ENCODE measurements around the gene CHST11. TPM values are rescaled to one million over a fixed set of nuclear protein-coding genes. Genes with fewer than 3 reads are reported as not detected.

Gene CHST11
- total RNA-seq (2014; rRNA removed; shearing (Covaris generic)) = 9.5 and 12.7 TPM in 2 replicates

DNA sequence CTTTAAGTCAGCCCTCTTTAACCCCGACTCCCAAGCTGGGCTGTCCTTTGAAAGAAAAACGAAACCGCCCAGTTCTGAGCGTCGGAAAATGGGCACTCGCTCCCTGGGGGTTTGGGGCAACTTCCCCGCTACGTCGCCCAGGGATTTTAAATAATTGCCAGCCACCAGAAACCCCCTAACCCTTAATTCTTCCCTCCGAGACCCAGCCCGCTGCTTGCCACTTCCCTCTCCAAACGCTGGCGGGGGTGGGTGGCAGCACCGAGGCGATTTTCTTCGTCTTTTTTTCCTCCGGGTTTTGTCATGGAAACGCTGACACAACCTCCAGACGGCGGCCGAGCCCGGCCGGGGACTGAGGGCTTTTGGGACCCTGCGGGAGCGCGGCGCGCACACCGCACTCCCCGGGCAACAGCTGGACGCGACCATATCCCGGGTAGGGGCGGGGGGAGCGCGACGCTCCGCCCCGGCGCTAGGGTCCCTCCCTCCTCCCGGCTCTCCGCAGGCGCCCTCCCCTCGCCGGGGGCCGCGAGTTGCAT is at the start of gene CHST11:
CHST11 (plus strand) TSS at position 532 of the 533 bp plus-strand sequence.
- in situ Hi-C loops (cut with HindIII; ENCODE audit: low sequenced_read_pairs) = no loop called here
- DNase-seq (ENCODE audit: low spot score) = peak; percentile 73

DNA sequence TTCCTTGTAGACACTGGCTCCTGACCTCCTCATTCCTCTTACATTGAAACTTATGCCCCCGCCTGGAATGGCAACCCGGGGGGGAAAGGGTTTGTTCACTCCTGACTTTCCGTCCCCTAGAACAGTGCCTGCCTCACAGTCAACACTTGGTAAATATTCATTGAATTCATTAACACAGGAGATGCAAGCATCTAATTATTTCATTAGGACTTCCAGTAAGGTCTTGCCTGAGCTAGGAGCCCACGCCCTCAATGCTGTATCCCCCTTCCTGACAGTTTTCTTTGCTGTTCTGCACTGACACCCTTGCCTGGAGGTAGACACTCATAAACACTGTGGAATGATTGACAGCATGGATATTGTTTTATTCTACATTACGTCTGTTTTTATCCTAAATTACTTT is 49.3 kb upstream of the CHST11 start:
- no peak for DNase-seq (ENCODE audit: low spot score)
- in situ Hi-C loops (cut with HindIII; ENCODE audit: low sequenced_read_pairs) = no loop called here

DNA sequence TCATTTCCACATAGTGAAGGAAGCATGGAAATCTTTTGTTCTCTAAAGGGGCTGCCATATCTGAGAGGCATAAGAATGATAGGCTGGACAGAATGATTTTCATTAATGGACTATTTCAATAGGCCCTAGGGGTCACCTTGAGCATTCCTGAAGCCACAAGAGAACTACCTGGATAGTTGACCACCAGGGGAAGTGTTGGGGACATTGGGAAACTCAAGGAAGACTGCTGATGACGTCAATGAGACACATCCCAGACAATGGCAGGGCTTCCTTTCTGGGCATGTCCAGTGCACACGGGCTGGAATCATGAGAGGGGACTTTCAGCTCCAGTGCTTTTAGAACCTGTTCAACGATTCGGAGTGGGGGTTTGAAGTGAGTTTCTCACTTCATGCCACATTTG is 48.8 kb upstream of the CHST11 start:
- no peak for DNase-seq (ENCODE audit: low spot score)
- in situ Hi-C loops (cut with HindIII; ENCODE audit: low sequenced_read_pairs) = no loop called here

DNA sequence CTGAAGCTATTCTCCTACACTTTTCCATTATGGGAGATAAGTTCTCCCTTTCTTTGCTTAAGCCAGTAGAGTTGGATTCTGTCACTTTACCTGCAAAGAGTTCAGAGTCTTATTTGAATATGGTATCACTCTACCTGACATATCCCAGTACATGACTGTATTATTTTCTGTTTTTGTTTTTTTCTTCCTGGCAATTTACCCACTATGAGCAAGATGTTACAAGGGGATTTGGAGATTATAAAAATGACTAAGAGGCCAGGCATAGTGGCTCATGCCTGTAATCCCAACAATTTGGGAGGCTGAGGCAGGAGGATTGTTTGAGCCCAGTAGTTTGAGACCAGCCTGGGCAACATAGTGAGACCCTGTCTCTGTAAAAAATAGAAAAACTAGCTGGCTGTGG is 46.4 kb upstream of the CHST11 start:
- in situ Hi-C loops (cut with HindIII; ENCODE audit: low sequenced_read_pairs) = no loop called here
- no peak for DNase-seq (ENCODE audit: low spot score)

- in situ Hi-C loops (cut with HindIII; ENCODE audit: low sequenced_read_pairs) = no loop called here
- DNase-seq (ENCODE audit: low spot score) = no peak
These were observed 46.0 kb upstream of the CHST11 start for GRCh38 chr12:104410786-104411185.

- in situ Hi-C loops (cut with HindIII; ENCODE audit: low sequenced_read_pairs) = no loop called here
- no peak for DNase-seq (ENCODE audit: low spot score)
These were observed 44.7 kb upstream of the CHST11 start for GRCh38 chr12:104411826-104412641.

DNA sequence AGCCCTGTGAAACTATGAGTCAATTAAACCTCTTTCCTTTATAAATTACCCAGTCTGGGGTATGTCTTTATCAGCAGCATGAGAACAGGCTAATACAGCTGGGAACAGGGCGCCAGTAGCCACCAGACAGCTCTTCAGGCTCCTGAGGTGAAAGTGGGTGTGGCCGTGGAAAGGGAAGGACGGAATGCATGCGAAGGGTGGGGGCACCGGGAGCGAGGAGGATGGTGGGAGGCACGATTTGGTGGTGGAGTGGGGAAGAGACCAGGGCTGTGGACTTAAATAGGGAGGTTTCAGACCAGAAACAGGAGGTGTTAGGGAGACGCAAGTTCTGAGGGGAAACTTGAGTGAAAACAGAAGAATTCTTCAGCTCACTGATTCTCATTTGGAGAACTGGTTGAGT is 44.1 kb upstream of the CHST11 start:
- no peak for DNase-seq (ENCODE audit: low spot score)
- in situ Hi-C loops (cut with HindIII; ENCODE audit: low sequenced_read_pairs) = no loop called here

DNA sequence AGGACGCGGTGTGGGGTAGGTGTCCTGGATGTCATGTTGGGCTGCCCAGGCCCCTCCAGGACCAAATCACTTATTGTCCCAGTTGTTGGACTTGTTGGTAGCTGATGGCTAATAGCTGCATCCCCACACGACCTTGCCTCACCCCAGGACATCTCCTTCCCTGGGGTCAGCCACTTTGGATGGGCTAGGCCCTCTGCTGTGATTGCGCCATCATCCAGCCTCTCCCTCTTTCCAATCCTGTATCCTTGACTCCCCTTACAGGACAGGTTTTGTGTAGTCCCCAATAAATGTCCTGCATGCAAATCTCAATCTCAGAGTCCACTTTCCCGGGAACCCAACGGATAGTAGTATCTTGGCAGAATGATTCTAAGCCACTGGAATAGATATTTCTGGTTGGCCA is 43.4 kb upstream of the CHST11 start:
- in situ Hi-C loops (cut with HindIII; ENCODE audit: low sequenced_read_pairs) = no loop called here
- no peak for DNase-seq (ENCODE audit: low spot score)

DNA sequence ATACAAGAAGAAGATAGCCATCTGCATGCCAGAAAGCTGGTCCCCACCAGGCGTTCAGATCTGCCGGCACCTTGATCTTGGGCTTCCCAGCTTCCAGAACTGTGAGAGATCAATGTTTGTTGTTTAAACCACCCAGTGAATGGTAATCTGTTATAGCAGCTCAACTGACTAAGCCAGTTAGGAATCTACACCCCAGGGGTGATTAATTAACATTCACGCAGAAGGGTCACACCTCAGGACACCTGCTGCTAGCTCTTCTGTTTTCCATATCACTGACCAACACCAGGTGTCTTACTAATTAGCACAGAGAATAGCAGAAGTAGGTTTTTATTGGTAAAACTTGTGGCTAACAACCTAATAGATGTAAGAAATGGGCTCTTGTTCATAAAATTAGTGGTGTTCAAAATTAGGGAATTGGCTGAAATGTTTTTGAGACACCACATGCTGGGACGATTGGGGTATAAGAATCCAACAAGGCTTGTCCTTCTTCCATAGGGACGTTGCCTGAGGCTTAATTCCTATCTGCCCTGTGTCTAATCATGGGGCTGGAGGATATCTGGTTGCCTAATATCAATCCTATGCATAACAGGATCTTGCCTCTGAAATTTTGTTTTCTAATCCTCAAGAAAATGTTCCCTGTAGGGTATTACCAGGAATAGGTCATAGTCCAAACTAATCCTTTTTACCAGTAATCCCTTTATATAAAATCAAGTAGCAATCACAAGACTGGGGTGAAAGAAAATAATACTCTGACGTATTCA is 42.0 kb upstream of the CHST11 start:
- DNase-seq (ENCODE audit: low spot score) = no peak
- in situ Hi-C loops (cut with HindIII; ENCODE audit: low sequenced_read_pairs) = no loop called here

DNA sequence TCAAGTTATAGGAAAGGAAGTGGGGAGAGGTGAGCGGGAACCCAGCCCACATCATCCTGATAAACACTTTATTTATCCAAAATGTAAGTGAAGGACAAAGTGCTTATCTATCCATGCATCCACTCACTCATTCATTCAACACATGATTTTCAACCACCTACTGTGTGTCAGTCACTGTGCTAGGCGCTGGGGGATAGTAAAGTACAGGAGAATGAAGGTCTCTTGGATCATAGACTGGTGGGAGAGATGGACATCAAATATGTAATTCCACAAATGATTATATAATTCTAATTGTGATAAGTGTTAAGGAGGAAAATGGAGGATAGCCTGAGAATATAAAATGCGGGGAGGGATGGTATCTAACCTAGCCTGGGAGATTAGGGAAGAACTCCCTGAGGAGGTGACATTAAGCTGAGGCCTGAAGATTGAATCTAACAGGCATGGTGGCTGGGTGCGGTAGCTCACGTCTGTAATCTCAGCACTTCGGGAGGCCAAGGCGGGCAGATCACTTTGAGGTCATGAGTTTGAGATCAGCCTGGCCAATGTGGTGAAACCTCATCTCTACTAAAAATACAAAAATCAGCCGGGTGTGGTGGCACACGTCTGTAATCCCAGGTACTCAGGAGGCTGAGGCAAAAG is 41.3 kb upstream of the CHST11 start:
- in situ Hi-C loops (cut with HindIII; ENCODE audit: low sequenced_read_pairs) = no loop called here
- no peak for DNase-seq (ENCODE audit: low spot score)

DNA sequence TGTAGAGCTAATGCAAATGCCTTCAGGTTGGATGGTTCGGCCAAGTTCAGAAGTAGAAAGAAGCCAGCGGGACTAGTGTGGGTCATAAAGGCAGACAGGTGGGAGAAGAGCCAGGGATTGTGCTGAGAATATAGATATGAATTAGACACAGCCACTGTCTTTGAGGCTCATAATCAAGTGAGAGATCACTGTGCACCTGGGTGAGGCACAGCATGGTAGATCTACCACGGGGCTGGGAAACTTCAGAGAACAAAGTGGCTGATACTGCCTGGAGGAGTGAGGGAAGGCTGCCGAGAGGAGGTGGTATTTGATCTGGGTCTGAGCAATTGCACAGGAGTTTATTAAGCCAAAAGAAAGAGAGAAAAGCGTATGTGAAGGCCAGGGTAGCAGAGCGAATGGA is 40.6 kb upstream of the CHST11 start:
- in situ Hi-C loops (cut with HindIII; ENCODE audit: low sequenced_read_pairs) = no loop called here
- no peak for DNase-seq (ENCODE audit: low spot score)

DNA sequence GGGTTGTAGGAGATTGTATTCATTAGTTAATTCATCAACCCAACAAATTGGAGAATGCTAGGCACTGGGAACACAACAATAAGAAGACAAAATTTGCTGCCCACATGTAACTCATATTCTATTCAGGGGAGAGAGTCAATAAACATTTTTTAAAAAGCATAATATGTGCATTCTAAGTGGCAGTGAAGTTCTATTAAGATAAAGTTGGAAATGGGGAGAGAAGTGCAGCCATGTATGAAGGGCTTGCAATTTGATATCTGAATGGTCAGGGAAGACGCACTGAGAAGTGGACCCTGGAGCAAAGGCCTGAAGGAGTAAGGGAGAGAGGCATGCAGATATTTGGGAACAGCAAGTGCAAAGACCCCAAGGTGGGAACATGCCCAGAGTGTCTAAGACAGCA is 40.2 kb upstream of the CHST11 start:
- no peak for DNase-seq (ENCODE audit: low spot score)
- in situ Hi-C loops (cut with HindIII; ENCODE audit: low sequenced_read_pairs) = no loop called here

GRCh38 chr12:104419717-104420116 is 37.0 kb upstream of the CHST11 start:
- no peak for DNase-seq (ENCODE audit: low spot score)

DNA sequence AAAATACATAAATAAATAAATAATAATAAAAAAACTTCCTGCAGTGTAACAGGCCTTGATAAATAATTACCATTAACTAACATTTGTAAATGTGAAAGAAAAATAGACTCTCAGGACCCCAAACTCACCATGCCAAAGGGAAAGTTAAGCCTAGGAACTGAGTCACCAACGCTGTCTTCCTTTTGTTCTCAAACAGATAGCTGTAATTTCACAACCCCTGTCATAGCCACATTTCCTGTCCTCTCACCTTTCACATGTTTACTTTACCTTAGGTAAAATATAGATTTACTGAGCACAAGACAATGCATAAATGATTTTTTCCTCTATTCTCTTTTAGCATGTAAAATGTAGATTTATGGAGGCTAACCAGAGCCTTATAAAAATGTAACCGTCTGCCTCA is 35.9 kb upstream of the CHST11 start:
- in situ Hi-C loops (cut with HindIII; ENCODE audit: low sequenced_read_pairs) = no loop called here
- DNase-seq (ENCODE audit: low spot score) = no peak

More at GRCh38 chr12:104419717-104420116, 37.0 kb upstream of the CHST11 start:
- in situ Hi-C loops (cut with HindIII; ENCODE audit: low sequenced_read_pairs) = no loop called here

DNA sequence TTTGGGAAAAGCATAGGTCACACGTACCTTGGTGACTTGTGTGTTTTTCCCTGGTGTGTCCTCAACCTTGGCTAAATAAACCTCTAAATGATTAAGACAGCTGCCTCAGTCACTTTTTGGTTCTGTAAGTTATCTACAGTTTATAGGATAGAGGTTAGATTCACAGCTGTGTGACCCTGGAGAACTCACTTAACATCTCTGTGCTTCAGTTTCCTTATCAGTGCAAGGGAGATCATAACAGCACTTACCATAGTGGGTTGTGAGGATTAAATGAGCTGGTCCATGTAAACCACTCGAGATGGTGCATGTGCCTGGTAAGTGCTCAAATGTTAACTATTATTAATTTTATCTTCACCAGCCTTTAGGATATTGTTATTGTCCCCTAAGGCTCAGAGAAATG is 35.4 kb upstream of the CHST11 start:
- in situ Hi-C loops (cut with HindIII; ENCODE audit: low sequenced_read_pairs) = no loop called here
- no peak for DNase-seq (ENCODE audit: low spot score)

DNA sequence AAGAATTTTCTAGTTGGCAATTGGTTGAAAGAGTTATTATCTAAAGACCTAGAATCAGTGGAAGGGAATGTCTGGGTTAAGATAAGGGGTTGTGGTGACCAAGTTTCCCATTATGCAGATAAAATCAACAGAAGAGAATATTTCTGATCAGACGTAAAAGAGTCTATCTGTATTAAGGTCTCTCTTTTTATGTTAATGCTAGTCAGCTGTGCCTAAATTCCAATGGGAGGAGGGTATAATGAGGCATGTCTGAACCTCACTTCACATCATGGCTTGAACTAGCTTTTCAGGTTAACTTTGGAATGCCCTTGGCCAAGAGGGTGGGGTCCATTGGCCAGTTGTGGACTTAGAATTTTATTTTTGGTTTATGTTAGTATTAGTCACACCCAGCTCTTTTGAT is 34.3 kb upstream of the CHST11 start:
- in situ Hi-C loops (cut with HindIII; ENCODE audit: low sequenced_read_pairs) = no loop called here
- DNase-seq (ENCODE audit: low spot score) = no peak

- in situ Hi-C loops (cut with HindIII; ENCODE audit: low sequenced_read_pairs) = no loop called here
- no peak for DNase-seq (ENCODE audit: low spot score)
These were observed 33.5 kb upstream of the CHST11 start for GRCh38 chr12:104423273-104423672.

- no peak for DNase-seq (ENCODE audit: low spot score)
- in situ Hi-C loops (cut with HindIII; ENCODE audit: low sequenced_read_pairs) = no loop called here
These were observed 32.9 kb upstream of the CHST11 start for GRCh38 chr12:104423809-104424208.

DNA sequence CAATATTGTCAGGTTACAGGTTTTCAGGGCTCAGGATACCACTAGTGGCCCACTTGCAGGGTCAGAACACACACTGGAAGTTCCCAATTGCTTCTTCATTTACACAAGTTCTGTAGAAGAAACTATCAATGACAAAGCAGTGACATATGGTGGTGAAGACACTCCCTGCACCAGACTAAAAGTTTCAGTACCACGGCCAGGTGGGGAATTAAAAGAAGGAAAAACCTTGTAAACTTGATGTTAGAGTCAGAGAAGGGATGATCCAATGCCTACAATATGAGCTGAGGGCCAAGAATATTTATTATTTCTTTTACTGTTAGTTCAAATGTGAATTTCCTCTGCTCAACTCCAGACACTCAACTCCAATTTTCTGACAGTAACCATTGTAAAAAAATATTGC is 31.8 kb upstream of the CHST11 start:
- DNase-seq (ENCODE audit: low spot score) = no peak
- in situ Hi-C loops (cut with HindIII; ENCODE audit: low sequenced_read_pairs) = no loop called here

DNA sequence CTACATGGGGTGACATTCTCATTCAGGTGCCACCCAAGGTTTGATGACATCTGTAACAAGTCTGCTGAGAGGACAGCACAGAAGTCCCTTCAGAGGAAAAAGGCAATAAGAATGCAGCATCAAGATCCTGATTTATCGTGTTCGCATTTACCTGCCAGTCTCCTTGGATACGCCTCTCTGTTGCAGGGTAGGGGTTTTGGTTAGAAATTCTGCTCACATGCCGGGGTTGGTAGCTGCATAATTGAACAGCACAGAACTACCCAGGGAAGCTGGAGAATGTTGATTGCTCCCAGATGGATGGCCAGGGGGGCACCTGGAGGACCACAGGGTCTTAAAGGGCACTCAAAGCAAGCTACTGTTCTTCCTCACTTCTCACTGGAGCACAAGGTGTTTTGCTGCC is 31.1 kb upstream of the CHST11 start:
- in situ Hi-C loops (cut with HindIII; ENCODE audit: low sequenced_read_pairs) = no loop called here
- no peak for DNase-seq (ENCODE audit: low spot score)
